ENCODE measurements around the gene TNFRSF19. TPM values are rescaled to one million over a fixed set of nuclear protein-coding genes. Genes with fewer than 3 reads are reported as not detected.

Gene TNFRSF19
- total and polyA plus RNA-seq, 5 donors from 2014 or later = 1.3 to 5.6 (median 1.6) TPM

DNA sequence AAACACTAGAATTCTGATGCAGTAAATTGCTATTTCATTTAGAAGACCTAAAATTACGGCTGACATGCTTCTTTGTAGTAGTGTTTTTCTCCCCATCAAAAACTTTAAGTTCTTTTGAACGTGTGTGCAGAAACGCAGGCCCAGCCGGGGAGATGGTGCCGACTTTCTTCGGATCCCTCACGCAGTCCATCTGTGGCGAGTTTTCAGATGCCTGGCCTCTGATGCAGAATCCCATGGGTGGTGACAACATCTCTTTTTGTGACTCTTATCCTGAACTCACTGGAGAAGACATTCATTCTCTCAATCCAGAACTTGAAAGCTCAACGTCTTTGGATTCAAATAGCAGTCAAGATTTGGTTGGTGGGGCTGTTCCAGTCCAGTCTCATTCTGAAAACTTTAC lies 98.3 kb downstream of the TNFRSF19 start:
- no peaks in the 10 kb centered on the region for H3K9me3 ChIP-seq (ENCODE audit: control insufficient read depth in 2 of 2, low read length in 2 of 2)
- Mint-ChIP-seq H3K9me3 (peaks cover 0 to 4% (median 0%) of the 10 kb centered on the region in 7 donors), H3K27ac (no peak overlapping the region), H3K4me3 (no peak overlapping the region), H3K4me1 (no peaks in the 10 kb centered on the region), H3K36me3 (no peaks in the 10 kb centered on the region), H3K27me3 (peaks cover 4% of the 10 kb centered on the region)
- H3K4me3 ChIP-seq (ENCODE audit: low read depth, low read length) = no peak overlapping the region
- DNase-seq (no peak), ATAC-seq (ENCODE audit: low read depth in 2 of 2) (no peak)
- no peaks in the 10 kb centered on the region for H3K27me3 ChIP-seq (ENCODE audit: control insufficient read depth, insufficient read depth, low read length)
- no peaks in the 10 kb centered on the region for H3K36me3 ChIP-seq (ENCODE audit: control insufficient read depth, insufficient read depth, low read length)
- H3K4me1 ChIP-seq (ENCODE audit: control insufficient read depth, insufficient read depth, low read length, poor library complexity, severe bottlenecking) = no peaks in the 10 kb centered on the region
- no peak overlapping the region for H3K27ac ChIP-seq (ENCODE audit: insufficient read depth, low read length, poor library complexity, severe bottlenecking)

DNA sequence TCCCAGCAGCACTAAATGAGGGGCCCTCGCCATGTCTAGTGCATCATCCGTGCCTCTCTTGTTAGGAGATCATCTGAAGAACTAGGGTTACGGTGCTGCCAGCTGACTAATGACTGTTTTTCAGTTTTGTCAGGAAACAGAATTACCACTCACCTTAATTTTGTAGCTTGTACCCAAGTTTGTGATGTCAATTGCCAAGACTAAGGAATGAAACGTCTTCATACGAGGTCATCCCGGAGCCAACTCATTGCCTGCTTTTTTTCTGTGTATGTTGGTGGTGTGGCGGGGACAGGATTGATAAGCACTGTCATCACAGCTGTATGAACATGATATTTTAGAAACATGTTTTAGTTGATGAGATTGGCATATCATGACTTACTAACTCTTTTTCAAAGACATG lies 100.6 kb downstream of the TNFRSF19 start:
- no peaks in the 10 kb centered on the region for H3K27me3 ChIP-seq (ENCODE audit: control insufficient read depth, insufficient read depth, low read length)
- no peak overlapping the region for H3K4me3 Mint-ChIP-seq
- H3K27ac ChIP-seq (ENCODE audit: insufficient read depth, low read length, poor library complexity, severe bottlenecking) = no peak overlapping the region
- peaks cover 0 to 2% (median 0%) of the 10 kb centered on the region in 4 donors for H3K4me1 Mint-ChIP-seq
- H3K36me3 Mint-ChIP-seq = no peaks in the 10 kb centered on the region
- DNase-seq (no peak), ATAC-seq (ENCODE audit: low read depth in 2 of 2) (no peak)
- no peak overlapping the region for H3K4me3 ChIP-seq (ENCODE audit: low read depth, low read length)
- no peaks in the 10 kb centered on the region for H3K4me1 ChIP-seq (ENCODE audit: control insufficient read depth, insufficient read depth, low read length, poor library complexity, severe bottlenecking)
- peaks cover 6% of the 10 kb centered on the region for H3K27me3 Mint-ChIP-seq
- H3K9me3 ChIP-seq (ENCODE audit: control insufficient read depth in 2 of 2, low read length in 2 of 2) = no peaks in the 10 kb centered on the region
- H3K36me3 ChIP-seq (ENCODE audit: control insufficient read depth, insufficient read depth, low read length) = no peaks in the 10 kb centered on the region
- no peaks in the 10 kb centered on the region for H3K9me3 Mint-ChIP-seq
- no peak overlapping the region for H3K27ac Mint-ChIP-seq

DNA sequence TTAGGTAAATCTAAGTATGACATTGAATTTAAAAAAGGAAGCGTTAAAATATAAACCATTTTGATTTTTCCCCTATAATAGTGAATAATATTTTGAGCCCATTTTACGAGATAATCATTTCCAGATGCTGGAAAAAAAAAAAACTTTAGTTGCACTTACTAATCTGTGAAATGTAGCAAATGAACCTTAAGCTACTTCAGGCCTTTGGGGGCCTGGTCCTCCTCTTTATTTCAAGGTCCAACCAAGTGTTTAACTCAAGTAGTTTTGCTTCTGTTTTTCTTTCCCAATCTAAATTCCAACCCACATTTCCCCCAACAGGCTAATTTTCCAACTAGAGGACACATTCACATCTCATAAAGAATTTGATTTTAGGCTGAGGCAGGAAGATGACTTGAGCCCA lies 101.2 kb downstream of the TNFRSF19 start:
- Mint-ChIP-seq H3K4me1 (peaks cover 0 to 2% (median 0%) of the 10 kb centered on the region in 4 donors), H3K4me3 (no peak overlapping the region), H3K27me3 (peaks cover 6% of the 10 kb centered on the region), H3K27ac (no peak overlapping the region), H3K9me3 (no peaks in the 10 kb centered on the region), H3K36me3 (no peaks in the 10 kb centered on the region)
- ATAC-seq (ENCODE audit: low read depth in 2 of 2) (no peak), DNase-seq (no peak)
- Histone ChIP-seq H3K4me3 (ENCODE audit: low read depth, low read length) (no peak overlapping the region), H3K36me3 (ENCODE audit: control insufficient read depth, insufficient read depth, low read length) (no peaks in the 10 kb centered on the region), H3K9me3 (ENCODE audit: control insufficient read depth in 2 of 2, low read length in 2 of 2) (no peaks in the 10 kb centered on the region), H3K4me1 (ENCODE audit: control insufficient read depth, insufficient read depth, low read length, poor library complexity, severe bottlenecking) (no peaks in the 10 kb centered on the region), H3K27ac (ENCODE audit: insufficient read depth, low read length, poor library complexity, severe bottlenecking) (no peak overlapping the region), H3K27me3 (ENCODE audit: control insufficient read depth, insufficient read depth, low read length) (no peaks in the 10 kb centered on the region)

DNA sequence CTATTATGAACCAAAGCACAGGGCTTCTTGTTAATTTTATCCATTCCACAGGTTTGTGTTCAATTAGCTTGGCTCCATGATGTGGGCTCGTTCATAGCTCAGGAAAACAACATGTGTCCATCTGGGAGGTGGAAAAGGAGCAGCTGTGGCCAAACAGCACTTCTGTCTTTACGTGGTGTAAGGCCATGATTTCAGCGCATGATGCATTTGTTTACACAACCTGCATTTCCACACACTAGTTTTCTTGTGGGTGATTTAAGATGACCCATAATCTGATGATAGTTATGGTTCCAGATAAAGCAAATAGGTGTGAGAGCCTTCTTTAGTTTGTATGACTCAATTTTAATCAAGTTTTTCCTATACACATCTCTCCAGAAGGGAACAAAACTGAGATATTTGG lies 101.7 kb downstream of the TNFRSF19 start:
- Histone ChIP-seq H3K27ac (ENCODE audit: insufficient read depth, low read length, poor library complexity, severe bottlenecking) (no peak overlapping the region), H3K36me3 (ENCODE audit: control insufficient read depth, insufficient read depth, low read length) (no peaks in the 10 kb centered on the region), H3K4me1 (ENCODE audit: control insufficient read depth, insufficient read depth, low read length, poor library complexity, severe bottlenecking) (no peaks in the 10 kb centered on the region), H3K27me3 (ENCODE audit: control insufficient read depth, insufficient read depth, low read length) (no peaks in the 10 kb centered on the region), H3K4me3 (ENCODE audit: low read depth, low read length) (no peak overlapping the region), H3K9me3 (ENCODE audit: control insufficient read depth in 2 of 2, low read length in 2 of 2) (no peaks in the 10 kb centered on the region)
- H3K27ac Mint-ChIP-seq = no peak overlapping the region
- peaks cover 0 to 2% (median 0%) of the 10 kb centered on the region in 4 donors for H3K4me1 Mint-ChIP-seq
- H3K4me3 Mint-ChIP-seq = no peak overlapping the region
- no peaks in the 10 kb centered on the region for H3K36me3 Mint-ChIP-seq
- DNase-seq (no peak), ATAC-seq (ENCODE audit: low read depth in 2 of 2) (no peak)
- no peaks in the 10 kb centered on the region for H3K9me3 Mint-ChIP-seq
- peaks cover 7% of the 10 kb centered on the region for H3K27me3 Mint-ChIP-seq

DNA sequence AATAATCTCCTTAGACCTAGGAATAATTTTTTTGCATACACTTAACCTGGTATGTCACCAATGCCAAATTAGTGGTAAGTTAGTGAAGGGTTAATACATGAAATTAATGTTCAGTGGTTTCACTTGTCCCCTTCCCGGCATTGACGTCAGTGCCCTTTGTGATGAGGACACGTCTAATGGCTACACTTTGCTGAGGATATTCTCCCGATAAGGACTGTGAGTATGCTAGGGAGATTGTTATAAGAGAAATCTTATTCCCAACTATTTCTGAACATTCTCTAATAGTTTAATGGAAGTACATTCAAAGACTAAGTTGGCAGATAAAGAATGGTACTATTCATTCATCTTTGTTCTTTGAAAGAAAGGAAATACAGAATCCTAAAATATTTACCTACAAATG lies 102.4 kb downstream of the TNFRSF19 start:
- no peak overlapping the region for H3K27ac ChIP-seq (ENCODE audit: insufficient read depth, low read length, poor library complexity, severe bottlenecking)
- Mint-ChIP-seq H3K36me3 (no peaks in the 10 kb centered on the region), H3K4me1 (peaks cover 0 to 2% (median 0%) of the 10 kb centered on the region in 4 donors), H3K4me3 (no peak overlapping the region), H3K27me3 (peaks cover 10% of the 10 kb centered on the region), H3K27ac (no peak overlapping the region), H3K9me3 (no peaks in the 10 kb centered on the region)
- no peaks in the 10 kb centered on the region for H3K9me3 ChIP-seq (ENCODE audit: control insufficient read depth in 2 of 2, low read length in 2 of 2)
- no peak for DNase-seq
- ATAC-seq (ENCODE audit: low read depth in 2 of 2) = no peak
- H3K36me3 ChIP-seq (ENCODE audit: control insufficient read depth, insufficient read depth, low read length) = no peaks in the 10 kb centered on the region
- no peaks in the 10 kb centered on the region for H3K27me3 ChIP-seq (ENCODE audit: control insufficient read depth, insufficient read depth, low read length)
- no peak overlapping the region for H3K4me3 ChIP-seq (ENCODE audit: low read depth, low read length)
- H3K4me1 ChIP-seq (ENCODE audit: control insufficient read depth, insufficient read depth, low read length, poor library complexity, severe bottlenecking) = no peaks in the 10 kb centered on the region

DNA sequence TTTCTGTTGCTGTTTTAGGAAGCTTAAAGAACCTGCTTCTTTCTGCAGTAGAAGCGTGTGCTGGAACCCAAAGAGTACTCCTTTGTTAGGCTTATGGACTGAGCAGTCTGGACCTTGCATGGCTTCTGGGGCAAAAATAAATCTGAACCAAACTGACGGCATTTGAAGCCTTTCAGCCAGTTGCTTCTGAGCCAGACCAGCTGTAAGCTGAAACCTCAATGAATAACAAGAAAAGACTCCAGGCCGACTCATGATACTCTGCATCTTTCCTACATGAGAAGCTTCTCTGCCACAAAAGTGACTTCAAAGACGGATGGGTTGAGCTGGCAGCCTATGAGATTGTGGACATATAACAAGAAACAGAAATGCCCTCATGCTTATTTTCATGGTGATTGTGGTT lies 103.1 kb downstream of the TNFRSF19 start:
- Mint-ChIP-seq H3K27ac (no peak overlapping the region), H3K4me1 (peaks cover 0 to 2% (median 0%) of the 10 kb centered on the region in 4 donors), H3K27me3 (peaks cover 10% of the 10 kb centered on the region), H3K4me3 (no peak overlapping the region), H3K36me3 (no peaks in the 10 kb centered on the region), H3K9me3 (no peaks in the 10 kb centered on the region)
- H3K4me1 ChIP-seq (ENCODE audit: control insufficient read depth, insufficient read depth, low read length, poor library complexity, severe bottlenecking) = no peaks in the 10 kb centered on the region
- no peaks in the 10 kb centered on the region for H3K36me3 ChIP-seq (ENCODE audit: control insufficient read depth, insufficient read depth, low read length)
- H3K27me3 ChIP-seq (ENCODE audit: control insufficient read depth, insufficient read depth, low read length) = no peaks in the 10 kb centered on the region
- H3K4me3 ChIP-seq (ENCODE audit: low read depth, low read length) = no peak overlapping the region
- H3K27ac ChIP-seq (ENCODE audit: insufficient read depth, low read length, poor library complexity, severe bottlenecking) = no peak overlapping the region
- DNase-seq (no peak), ATAC-seq (ENCODE audit: low read depth in 2 of 2) (no peak)
- H3K9me3 ChIP-seq (ENCODE audit: control insufficient read depth in 2 of 2, low read length in 2 of 2) = no peaks in the 10 kb centered on the region

DNA sequence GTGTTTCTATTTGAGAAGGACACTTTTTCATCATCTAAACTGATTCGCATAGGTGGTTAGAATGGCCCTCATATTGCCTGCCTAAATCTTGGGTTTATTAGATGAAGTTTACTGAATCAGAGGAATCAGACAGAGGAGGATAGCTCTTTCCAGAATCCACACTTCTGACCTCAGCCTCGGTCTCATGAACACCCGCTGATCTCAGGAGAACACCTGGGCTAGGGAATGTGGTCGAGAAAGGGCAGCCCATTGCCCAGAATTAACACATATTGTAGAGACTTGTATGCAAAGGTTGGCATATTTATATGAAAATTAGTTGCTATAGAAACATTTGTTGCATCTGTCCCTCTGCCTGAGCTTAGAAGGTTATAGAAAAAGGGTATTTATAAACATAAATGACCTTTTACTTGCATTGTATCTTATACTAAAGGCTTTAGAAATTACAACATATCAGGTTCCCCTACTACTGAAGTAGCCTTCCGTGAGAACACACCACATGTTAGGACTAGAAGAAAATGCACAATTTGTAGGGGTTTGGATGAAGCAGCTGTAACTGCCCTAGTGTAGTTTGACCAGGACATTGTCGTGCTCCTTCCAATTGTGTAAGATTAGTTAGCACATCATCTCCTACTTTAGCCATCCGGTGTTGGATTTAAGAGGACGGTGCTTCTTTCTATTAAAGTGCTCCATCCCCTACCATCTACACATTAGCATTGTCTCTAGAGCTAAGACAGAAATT lies 103.8 kb downstream of the TNFRSF19 start:
- Histone ChIP-seq H3K9me3 (ENCODE audit: control insufficient read depth in 2 of 2, low read length in 2 of 2) (no peaks in the 10 kb centered on the region), H3K27ac (ENCODE audit: insufficient read depth, low read length, poor library complexity, severe bottlenecking) (no peak overlapping the region), H3K4me3 (ENCODE audit: low read depth, low read length) (no peak overlapping the region), H3K4me1 (ENCODE audit: control insufficient read depth, insufficient read depth, low read length, poor library complexity, severe bottlenecking) (no peaks in the 10 kb centered on the region), H3K27me3 (ENCODE audit: control insufficient read depth, insufficient read depth, low read length) (no peaks in the 10 kb centered on the region), H3K36me3 (ENCODE audit: control insufficient read depth, insufficient read depth, low read length) (no peaks in the 10 kb centered on the region)
- H3K4me3 Mint-ChIP-seq = no peak overlapping the region
- H3K9me3 Mint-ChIP-seq = peaks cover 0 to 1% (median 0%) of the 10 kb centered on the region in 7 donors
- H3K27ac Mint-ChIP-seq = no peak overlapping the region
- peaks cover 10% of the 10 kb centered on the region for H3K27me3 Mint-ChIP-seq
- DNase-seq (no peak), ATAC-seq (ENCODE audit: low read depth in 2 of 2) (no peak)
- peaks cover under 1 to 3% (median under 1%) of the 10 kb centered on the region in 4 donors for H3K4me1 Mint-ChIP-seq
- H3K36me3 Mint-ChIP-seq = no peaks in the 10 kb centered on the region

All from CD4-positive, CD25-positive, alpha-beta regulatory T cell (primary cell).